OCI-LY3 (cell line): ENCODE measurements around the gene NAB1.

Experiments used
- EZH2phosphoT487 ChIP-seq: fragments of 200-600 bp; shearing (Covaris generic); IDR thresholded peaks from 2 replicates; pipeline ENCODE4 v1.6.1; 2018; ENCODE audit warnings: antibody characterized with exemption, mixed run types, low read depth
- TF ChIP-seq, protein P1 (sequence below): fragments of 200-600, 300-600 bp; sonication (generic); IDR thresholded peaks from 2 replicates; pipeline ENCODE4 v1.5.1; 2014; ENCODE audit warnings: antibody characterized with exemption, low read length, low read depth

DNA sequence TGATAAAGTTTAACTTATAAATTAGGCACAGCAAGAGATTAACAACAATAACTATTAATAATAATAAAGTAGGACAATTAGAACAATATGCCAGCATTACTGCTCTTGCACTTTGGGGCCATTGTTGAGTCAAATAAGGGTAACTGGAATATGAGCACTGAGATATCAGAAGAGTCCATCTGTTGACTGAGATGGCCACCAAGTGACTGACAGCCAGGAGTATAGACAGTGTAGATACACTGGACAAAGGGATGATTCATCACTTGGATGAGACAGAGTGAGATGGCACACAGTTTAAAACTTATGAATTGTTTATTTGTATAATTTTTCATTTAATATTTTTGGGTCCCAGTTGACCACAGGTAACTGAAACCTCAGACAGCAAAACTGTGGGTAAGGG is 20.0 kb downstream of the NAB1 start:
- TF ChIP-seq, protein P1, sequence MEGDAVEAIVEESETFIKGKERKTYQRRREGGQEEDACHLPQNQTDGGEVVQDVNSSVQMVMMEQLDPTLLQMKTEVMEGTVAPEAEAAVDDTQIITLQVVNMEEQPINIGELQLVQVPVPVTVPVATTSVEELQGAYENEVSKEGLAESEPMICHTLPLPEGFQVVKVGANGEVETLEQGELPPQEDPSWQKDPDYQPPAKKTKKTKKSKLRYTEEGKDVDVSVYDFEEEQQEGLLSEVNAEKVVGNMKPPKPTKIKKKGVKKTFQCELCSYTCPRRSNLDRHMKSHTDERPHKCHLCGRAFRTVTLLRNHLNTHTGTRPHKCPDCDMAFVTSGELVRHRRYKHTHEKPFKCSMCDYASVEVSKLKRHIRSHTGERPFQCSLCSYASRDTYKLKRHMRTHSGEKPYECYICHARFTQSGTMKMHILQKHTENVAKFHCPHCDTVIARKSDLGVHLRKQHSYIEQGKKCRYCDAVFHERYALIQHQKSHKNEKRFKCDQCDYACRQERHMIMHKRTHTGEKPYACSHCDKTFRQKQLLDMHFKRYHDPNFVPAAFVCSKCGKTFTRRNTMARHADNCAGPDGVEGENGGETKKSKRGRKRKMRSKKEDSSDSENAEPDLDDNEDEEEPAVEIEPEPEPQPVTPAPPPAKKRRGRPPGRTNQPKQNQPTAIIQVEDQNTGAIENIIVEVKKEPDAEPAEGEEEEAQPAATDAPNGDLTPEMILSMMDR = no peak
- no peak for TF ChIP-seq EZH2phosphoT487
